Neural cell (in vitro differentiated cells): ENCODE data around the gene DMGDH. TPM values are rescaled to one million over a fixed set of nuclear protein-coding genes. Genes with fewer than 3 reads are reported as not detected.

Source experiments
- H2AFZ ChIP-seq: fragments of 200-600, 300-800 bp; sonication (generic), shearing (Covaris generic); 2 replicates; pipeline ENCODE4 v1.6.0; 2014; ENCODE audit warnings: low read depth, mild to moderate bottlenecking, antibody characterized with exemption, low read length, moderate library complexity
- H3F3A ChIP-seq: fragments of 200-600 bp; shearing (Covaris generic); 2 replicates; pipeline ENCODE4 v1.6.1; 2016; ENCODE audit warnings: mild to moderate bottlenecking, moderate library complexity, mixed read lengths, antibody characterized with exemption, low read length; ENCODE audit not compliant: insufficient read depth, poor library complexity, severe bottlenecking
- H3K27ac ChIP-seq: fragments of 200-600, 300-800 bp; sonication (generic), shearing (Covaris generic); 2 replicates; pipeline ENCODE4 v1.5.1; 2014; ENCODE audit warnings: mild to moderate bottlenecking, low read length, moderate library complexity
- H3K27me3 ChIP-seq: fragments of 300-800, 200-600 bp; sonication (generic), shearing (Covaris generic); 2 replicates; pipeline ENCODE4 v1.6.0; 2014; ENCODE audit warnings: mild to moderate bottlenecking, low read depth, low read length, moderate library complexity; ENCODE audit not compliant: insufficient read depth
- H3K36me3 ChIP-seq: fragments of 300-800, 200-600 bp; sonication (generic), shearing (Covaris generic); 2 replicates; pipeline ENCODE4 v1.5.1; 2014; ENCODE audit warnings: mild to moderate bottlenecking, antibody characterized with exemption, low read length, moderate library complexity; ENCODE audit not compliant: insufficient read depth
- H3K4me2 ChIP-seq: fragments of 300-800, 200-600 bp; sonication (generic), shearing (Covaris generic); 2 replicates; pipeline ENCODE4 v1.6.0; 2014; ENCODE audit warnings: mild to moderate bottlenecking, low read length
- H3K4me3 ChIP-seq: fragments of 300-800, 200-600 bp; sonication (generic), shearing (Covaris generic); 2 replicates; pipeline ENCODE4 v1.5.1; 2014; ENCODE audit warnings: mild to moderate bottlenecking, low read length, moderate library complexity
- H3K79me2 ChIP-seq: fragments of 200-600 bp; shearing (Covaris generic); replicated peaks from 2 replicates; pipeline ENCODE4 v1.6.0; 2014; ENCODE audit warnings: mild to moderate bottlenecking, low read length, moderate library complexity; ENCODE audit not compliant: insufficient read depth
- H3K9ac ChIP-seq: fragments of 300-800, 200-600 bp; sonication (generic), shearing (Covaris generic); 2 replicates; pipeline ENCODE4 v1.6.1; 2016; ENCODE audit warnings: mild to moderate bottlenecking, low read length, mixed read lengths
- H3K9me2 ChIP-seq: fragments of 200-600 bp; shearing (Covaris generic); 2 replicates; pipeline ENCODE4 v1.6.1; 2016; ENCODE audit warnings: mild to moderate bottlenecking, low read length, mixed read lengths; ENCODE audit not compliant: insufficient read depth
- H3K9me3 ChIP-seq: fragments of 200-600, 300-800 bp; sonication (generic), shearing (Covaris generic); 2 replicates; pipeline ENCODE4 v1.6.1; 2016; ENCODE audit warnings: mild to moderate bottlenecking, mixed run types, low read length, moderate library complexity, mixed read lengths
- H4K20me1 ChIP-seq: fragments of 200-600 bp; shearing (Covaris generic); 2 replicates; pipeline ENCODE4 v1.6.1; 2016; ENCODE audit warnings: mild to moderate bottlenecking, mixed run types; ENCODE audit not compliant: insufficient read depth
- EP300 ChIP-seq: fragments of 450-650 bp; conservative IDR thresholded peaks from 2 replicates; pipeline ENCODE4 v1.6.1; 2014; ENCODE audit warnings: antibody characterized with exemption, mild to moderate bottlenecking, moderate library complexity; ENCODE audit not compliant: poor library complexity, severe bottlenecking
- EZH2 ChIP-seq: fragments of 200-600, 300-800 bp; shearing (Covaris generic), sonication (generic); IDR thresholded peaks from 2 replicates; pipeline ENCODE4 v1.6.1; 2014; ENCODE audit warnings: antibody characterized with exemption, low read length, borderline replicate concordance, mild to moderate bottlenecking; ENCODE audit not compliant: insufficient read depth, poor library complexity, severe bottlenecking
- MXI1 ChIP-seq: fragments of 450-650 bp; conservative IDR thresholded peaks from 2 replicates; pipeline ENCODE4 v1.6.1; 2014; ENCODE audit warnings: antibody characterized with exemption, mild to moderate bottlenecking; ENCODE audit not compliant: poor library complexity, severe bottlenecking
- POLR2AphosphoS5 ChIP-seq: IDR thresholded peaks from 2 replicates; pipeline ENCODE4 v1.6.1; 2012
- RAD21 ChIP-seq: fragments of 450-650 bp; conservative IDR thresholded peaks from 2 replicates; pipeline ENCODE4 v1.6.1; 2014; ENCODE audit warnings: antibody characterized with exemption, mild to moderate bottlenecking, moderate library complexity
- SMC3 ChIP-seq: fragments of 450-650 bp; conservative IDR thresholded peaks from 2 replicates; pipeline ENCODE4 v1.6.1; 2014; ENCODE audit warnings: antibody characterized with exemption, mild to moderate bottlenecking, moderate library complexity; ENCODE audit not compliant: poor library complexity
- TAF1 ChIP-seq: IDR thresholded peaks from 2 replicates; pipeline ENCODE4 v1.6.1; 2012; ENCODE audit warnings: low read depth
- polyA plus RNA-seq: library from polyadenylated mRNA; depleted of rRNA; stranded (reverse); fragments of >200 nt; gene quantifications from 2 replicates; pipeline ENCODE4 v1.2.3, GENCODE V29; 2014
- TF ChIP-seq, protein P1 (sequence below): fragments of 450-650 bp; IDR thresholded peaks from 2 replicates; pipeline ENCODE4 v1.5.1; 2014; ENCODE audit warnings: antibody characterized with exemption, mild to moderate bottlenecking, moderate library complexity; ENCODE audit not compliant: poor library complexity, severe bottlenecking
- TF ChIP-seq, protein P2 (sequence below): IDR thresholded peaks from 2 replicates; pipeline ENCODE4 v1.6.1; 2012; ENCODE audit warnings: borderline replicate concordance

The DMGDH gene
- polyA plus RNA-seq, 1 donor from 2014 or later = 0.93 TPM

DNA sequence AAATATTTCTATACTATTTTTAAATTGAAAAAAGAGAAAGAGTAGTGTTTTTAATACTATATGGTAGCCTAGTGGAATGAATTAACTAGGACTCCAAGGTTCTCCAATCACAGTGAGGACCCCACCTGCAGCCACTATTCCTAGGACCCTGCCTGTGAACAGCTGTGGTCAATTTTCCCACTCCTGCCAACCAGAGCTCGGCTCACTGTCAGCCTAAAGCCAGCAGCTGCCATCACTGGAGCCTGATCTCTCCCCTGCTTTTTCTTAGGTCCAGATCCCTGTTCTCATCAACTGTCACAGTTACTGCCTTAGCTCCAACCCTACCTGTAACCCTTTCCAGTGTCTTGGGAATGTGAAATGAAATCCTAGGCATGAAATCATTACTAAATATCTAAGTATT, 109.7 kb downstream of the DMGDH start:
- H2AFZ ChIP-seq = no peak overlapping the region
- TF ChIP-seq EP300 (no peak), SMC3 (no peak), EZH2 (no peak), TAF1 (no peak), RAD21 (no peak), MXI1 (no peak), POLR2AphosphoS5 (no peak)
- TF ChIP-seq, protein P1, sequence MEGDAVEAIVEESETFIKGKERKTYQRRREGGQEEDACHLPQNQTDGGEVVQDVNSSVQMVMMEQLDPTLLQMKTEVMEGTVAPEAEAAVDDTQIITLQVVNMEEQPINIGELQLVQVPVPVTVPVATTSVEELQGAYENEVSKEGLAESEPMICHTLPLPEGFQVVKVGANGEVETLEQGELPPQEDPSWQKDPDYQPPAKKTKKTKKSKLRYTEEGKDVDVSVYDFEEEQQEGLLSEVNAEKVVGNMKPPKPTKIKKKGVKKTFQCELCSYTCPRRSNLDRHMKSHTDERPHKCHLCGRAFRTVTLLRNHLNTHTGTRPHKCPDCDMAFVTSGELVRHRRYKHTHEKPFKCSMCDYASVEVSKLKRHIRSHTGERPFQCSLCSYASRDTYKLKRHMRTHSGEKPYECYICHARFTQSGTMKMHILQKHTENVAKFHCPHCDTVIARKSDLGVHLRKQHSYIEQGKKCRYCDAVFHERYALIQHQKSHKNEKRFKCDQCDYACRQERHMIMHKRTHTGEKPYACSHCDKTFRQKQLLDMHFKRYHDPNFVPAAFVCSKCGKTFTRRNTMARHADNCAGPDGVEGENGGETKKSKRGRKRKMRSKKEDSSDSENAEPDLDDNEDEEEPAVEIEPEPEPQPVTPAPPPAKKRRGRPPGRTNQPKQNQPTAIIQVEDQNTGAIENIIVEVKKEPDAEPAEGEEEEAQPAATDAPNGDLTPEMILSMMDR = no peak
- TF ChIP-seq, protein P2, sequence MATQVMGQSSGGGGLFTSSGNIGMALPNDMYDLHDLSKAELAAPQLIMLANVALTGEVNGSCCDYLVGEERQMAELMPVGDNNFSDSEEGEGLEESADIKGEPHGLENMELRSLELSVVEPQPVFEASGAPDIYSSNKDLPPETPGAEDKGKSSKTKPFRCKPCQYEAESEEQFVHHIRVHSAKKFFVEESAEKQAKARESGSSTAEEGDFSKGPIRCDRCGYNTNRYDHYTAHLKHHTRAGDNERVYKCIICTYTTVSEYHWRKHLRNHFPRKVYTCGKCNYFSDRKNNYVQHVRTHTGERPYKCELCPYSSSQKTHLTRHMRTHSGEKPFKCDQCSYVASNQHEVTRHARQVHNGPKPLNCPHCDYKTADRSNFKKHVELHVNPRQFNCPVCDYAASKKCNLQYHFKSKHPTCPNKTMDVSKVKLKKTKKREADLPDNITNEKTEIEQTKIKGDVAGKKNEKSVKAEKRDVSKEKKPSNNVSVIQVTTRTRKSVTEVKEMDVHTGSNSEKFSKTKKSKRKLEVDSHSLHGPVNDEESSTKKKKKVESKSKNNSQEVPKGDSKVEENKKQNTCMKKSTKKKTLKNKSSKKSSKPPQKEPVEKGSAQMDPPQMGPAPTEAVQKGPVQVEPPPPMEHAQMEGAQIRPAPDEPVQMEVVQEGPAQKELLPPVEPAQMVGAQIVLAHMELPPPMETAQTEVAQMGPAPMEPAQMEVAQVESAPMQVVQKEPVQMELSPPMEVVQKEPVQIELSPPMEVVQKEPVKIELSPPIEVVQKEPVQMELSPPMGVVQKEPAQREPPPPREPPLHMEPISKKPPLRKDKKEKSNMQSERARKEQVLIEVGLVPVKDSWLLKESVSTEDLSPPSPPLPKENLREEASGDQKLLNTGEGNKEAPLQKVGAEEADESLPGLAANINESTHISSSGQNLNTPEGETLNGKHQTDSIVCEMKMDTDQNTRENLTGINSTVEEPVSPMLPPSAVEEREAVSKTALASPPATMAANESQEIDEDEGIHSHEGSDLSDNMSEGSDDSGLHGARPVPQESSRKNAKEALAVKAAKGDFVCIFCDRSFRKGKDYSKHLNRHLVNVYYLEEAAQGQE = no peak
- no peak overlapping the region for H3K4me3 ChIP-seq
- H3K9me2 ChIP-seq = no peaks in the 10 kb centered on the region
- no peak overlapping the region for H3K9ac ChIP-seq
- H3K27ac ChIP-seq = no peak overlapping the region
- H3K4me2 ChIP-seq = no peak overlapping the region
- H3K27me3 ChIP-seq = no peaks in the 10 kb centered on the region
- no peaks in the 10 kb centered on the region for H3K36me3 ChIP-seq
- H3K79me2 ChIP-seq = no peaks in the 10 kb centered on the region
- H3F3A ChIP-seq = no peaks in the 10 kb centered on the region
- no peaks in the 10 kb centered on the region for H4K20me1 ChIP-seq
- H3K9me3 ChIP-seq = no peaks in the 10 kb centered on the region

- Histone ChIP-seq H3K27me3 (no peaks in the 10 kb centered on the region), H3F3A (no peaks in the 10 kb centered on the region), H3K4me3 (no peak overlapping the region), H3K9ac (no peak overlapping the region), H4K20me1 (no peaks in the 10 kb centered on the region), H3K9me3 (no peaks in the 10 kb centered on the region), H3K9me2 (no peaks in the 10 kb centered on the region), H2AFZ (no peak overlapping the region), H3K4me2 (no peak overlapping the region), H3K79me2 (no peaks in the 10 kb centered on the region), H3K36me3 (no peaks in the 10 kb centered on the region), H3K27ac (no peak overlapping the region)
- no peak for TF ChIP-seq TAF1
- no peak for TF ChIP-seq RAD21
- TF ChIP-seq POLR2AphosphoS5 = no peak
- TF ChIP-seq EZH2 = no peak
- TF ChIP-seq, protein P1 = no peak
- no peak for TF ChIP-seq SMC3
- TF ChIP-seq, protein P2 = no peak
- no peak for TF ChIP-seq EP300
- TF ChIP-seq MXI1 = no peak
These were observed 110.6 kb downstream of the DMGDH start for GRCh38 chr5:78958672-78959445.
